Kidney epithelial cell (primary cell): ENCODE results near the gene CFAP251. TPM values are rescaled to one million over a fixed set of nuclear protein-coding genes. Genes with fewer than 3 reads are reported as not detected.

Experiments
- DNase-seq: peaks from one replicate; pipeline ENCODE4 v3.0.0-alpha.2; 2010; ENCODE audit warnings: low read depth
- H3K27me3 ChIP-seq: 2 replicates; pipeline ENCODE4 v1.6.0; 2011; ENCODE audit warnings: low read length; ENCODE audit not compliant: control insufficient read depth, insufficient read depth
- H3K36me3 ChIP-seq: 2 replicates; pipeline ENCODE4 v1.5.1; 2011; ENCODE audit warnings: low read length; ENCODE audit not compliant: control insufficient read depth, insufficient read depth
- H3K4me3 ChIP-seq: 2 replicates; pipeline ENCODE4 v1.5.1; 2011; ENCODE audit warnings: low read depth, mild to moderate bottlenecking, control low read depth, low read length
- CTCF ChIP-seq: IDR thresholded peaks from 2 replicates; pipeline ENCODE4 v1.5.1; 2011; ENCODE audit warnings: mild to moderate bottlenecking, moderate library complexity, low read length, control low read depth, inconsistent platforms; ENCODE audit not compliant: insufficient read depth, poor library complexity, severe bottlenecking
- total RNA-seq: library from RNA; depleted of rRNA; stranded (reverse); fragments of >200 nt; gene quantifications from 2 replicates; pipeline ENCODE4 v1.2.3, GENCODE V29; 2015

Gene CFAP251
- total RNA-seq, 1 donor from 2014 or later = 3.7 TPM

GRCh38 chr12:121930862-121931261 lies 12.5 kb downstream of the CFAP251 start:
- no peak for TF ChIP-seq CTCF
- H3K36me3 ChIP-seq = no peaks in the 10 kb centered on the region
- H3K27me3 ChIP-seq = no peaks in the 10 kb centered on the region
- H3K4me3 ChIP-seq = no peak overlapping the region
- DNase-seq = no peak

- DNase-seq = no peak
- Histone ChIP-seq H3K36me3 (no peaks in the 10 kb centered on the region), H3K4me3 (no peak overlapping the region), H3K27me3 (no peaks in the 10 kb centered on the region)
- no peak for TF ChIP-seq CTCF
These were observed 13.8 kb downstream of the CFAP251 start for GRCh38 chr12:121932176-121932536.

- no peak overlapping the region for H3K4me3 ChIP-seq
- no peak for TF ChIP-seq CTCF
- DNase-seq = no peak
- H3K36me3 ChIP-seq = no peaks in the 10 kb centered on the region
- H3K27me3 ChIP-seq = no peaks in the 10 kb centered on the region
These were observed 14.6 kb downstream of the CFAP251 start for GRCh38 chr12:121932914-121933521.

GRCh38 chr12:121933522-121934308 lies 15.3 kb downstream of the CFAP251 start:
- H3K27me3 ChIP-seq = no peaks in the 10 kb centered on the region
- no peaks in the 10 kb centered on the region for H3K36me3 ChIP-seq
- no peak overlapping the region for H3K4me3 ChIP-seq
- no peak for DNase-seq
- no peak for TF ChIP-seq CTCF

- H3K4me3 ChIP-seq = no peak overlapping the region
- DNase-seq = no peak
- TF ChIP-seq CTCF = no peak
- H3K27me3 ChIP-seq = no peaks in the 10 kb centered on the region
- no peaks in the 10 kb centered on the region for H3K36me3 ChIP-seq
These were observed 15.9 kb downstream of the CFAP251 start for GRCh38 chr12:121934309-121934664.
